ENCODE measurements around the gene TIA1.

The TIA1 gene

DNA sequence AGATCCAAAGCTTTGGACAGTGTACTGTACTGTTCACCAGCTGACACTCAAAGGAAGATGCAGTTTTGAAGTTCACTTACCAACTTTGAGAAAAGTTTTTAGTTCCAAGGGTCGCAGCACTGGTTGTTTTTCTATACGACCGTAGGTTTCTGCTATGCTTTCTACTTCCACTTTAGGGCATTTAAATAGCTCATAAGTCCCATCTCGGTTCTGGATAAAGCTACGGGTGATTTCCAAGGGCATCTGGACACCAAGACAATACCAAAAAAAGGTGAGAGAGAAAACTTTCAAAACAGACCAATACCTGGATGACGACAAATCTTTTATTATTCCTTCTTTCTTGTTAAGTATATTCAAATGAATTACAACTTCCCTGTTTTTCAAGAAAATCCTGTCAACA is 87.9 kb downstream of the TIA1 start:
- Histone ChIP-seq H3K4me3 (ENCODE audit: low read length in 2 of 2) (no peak overlapping the region), H3K4me1 (ENCODE audit: control insufficient read depth, insufficient read depth, low read length) (no peaks in the 10 kb centered on the region), H3K9me3 (ENCODE audit: control insufficient read depth in 2 of 2, low read length in 2 of 2) (no peaks in the 10 kb centered on the region), H3K27ac (ENCODE audit: low read length) (no peak overlapping the region), H3K36me3 (ENCODE audit: control insufficient read depth in 2 of 2, insufficient read depth in 2 of 2, low read length in 2 of 2) (peaks cover 4 to 15% of the 10 kb centered on the region in 2 donors), H3K9ac (ENCODE audit: low read length in 2 of 2) (no peak overlapping the region), H3K27me3 (ENCODE audit: control insufficient read depth in 1 of 2, insufficient read depth in 2 of 2, low read length in 2 of 2) (no peaks in the 10 kb centered on the region)
